SKM-1 treated with dmso at 0.1 percent for 144 hours (cell line): ENCODE data around the gene LHFPL5.

Experiments used
- DNase-seq: peaks from one replicate; lab custom pipeline; 2025; ENCODE audit not compliant: unreplicated experiment; lab: John Stamatoyannopoulos, UW

The LHFPL5 gene

GRCh38 chr6:35790683-35791082 is 14.5 kb upstream of the LHFPL5 start:
- DNase-seq = no peak

GRCh38 chr6:35794536-35795452 is 10.4 kb upstream of the LHFPL5 start:
- DNase-seq = no peak

- no peak for DNase-seq
These were observed 9.6 kb upstream of the LHFPL5 start for GRCh38 chr6:35795453-35796071.

GRCh38 chr6:35796236-35796635 is 8.9 kb upstream of the LHFPL5 start:
- no peak for DNase-seq

- no peak for DNase-seq
These were observed 7.2 kb upstream of the LHFPL5 start for GRCh38 chr6:35797837-35798526.

GRCh38 chr6:35798706-35799105 is 6.4 kb upstream of the LHFPL5 start:
- DNase-seq = no peak

DNA sequence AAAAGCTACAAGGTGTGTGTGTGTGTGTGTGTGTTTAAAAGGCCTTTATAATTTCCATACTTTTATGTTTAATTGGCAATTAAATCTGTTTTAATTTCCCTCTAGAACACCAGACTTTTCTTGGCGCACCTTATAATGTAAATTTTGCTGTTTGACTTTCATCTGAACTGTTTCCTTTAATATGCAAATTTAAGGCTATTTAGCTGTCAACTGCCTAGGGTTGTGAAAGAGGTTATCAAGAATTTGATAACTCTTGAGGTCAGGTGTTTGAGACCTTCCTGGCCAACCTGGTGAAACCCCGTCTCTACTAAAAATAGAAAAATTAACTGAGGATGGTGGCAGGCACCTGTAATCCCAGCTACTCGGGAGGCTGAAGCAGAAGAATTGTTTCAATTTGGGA is 4.0 kb upstream of the LHFPL5 start:
- DNase-seq = no peak

- no peak for DNase-seq
These were observed 3.5 kb downstream of the LHFPL5 start for GRCh38 chr6:35808688-35809087.

- DNase-seq = no peak
These were observed 4.7 kb downstream of the LHFPL5 start for GRCh38 chr6:35809809-35810208.

DNA sequence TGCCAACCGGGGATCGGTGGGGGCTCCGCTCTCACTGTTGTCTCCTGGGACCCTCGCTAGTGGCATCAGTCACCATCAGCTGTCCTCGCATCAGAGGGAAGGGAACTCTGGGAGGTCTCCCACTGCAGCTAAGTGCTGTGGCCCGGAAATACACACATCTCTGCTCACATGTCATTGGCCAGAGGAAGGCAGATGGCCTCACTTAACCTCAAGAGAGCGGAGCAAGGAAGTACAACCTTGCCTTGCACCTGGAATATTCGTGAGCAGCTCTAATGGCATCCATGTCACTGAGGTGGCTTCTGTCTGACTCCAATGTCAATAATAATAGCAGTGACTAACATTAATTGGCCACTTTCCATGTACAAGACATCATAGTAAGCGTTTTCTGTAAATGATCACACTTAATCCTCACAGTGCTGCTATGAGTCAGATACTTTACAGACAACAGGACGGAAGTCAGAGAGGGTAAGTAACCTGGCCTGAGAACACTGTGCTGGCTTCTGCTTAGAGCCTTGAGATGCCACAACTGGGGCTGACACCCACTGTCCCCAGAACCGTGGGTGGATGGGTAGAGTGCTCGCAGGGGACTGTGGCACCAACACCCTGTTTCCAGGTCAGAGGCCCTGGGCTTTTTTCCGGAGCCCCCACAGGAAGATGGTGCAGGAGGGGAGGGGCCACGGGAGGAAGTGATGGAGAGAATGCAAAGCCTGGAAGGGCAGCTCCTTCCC is 6.0 kb downstream of the LHFPL5 start:
- DNase-seq = no peak

DNA sequence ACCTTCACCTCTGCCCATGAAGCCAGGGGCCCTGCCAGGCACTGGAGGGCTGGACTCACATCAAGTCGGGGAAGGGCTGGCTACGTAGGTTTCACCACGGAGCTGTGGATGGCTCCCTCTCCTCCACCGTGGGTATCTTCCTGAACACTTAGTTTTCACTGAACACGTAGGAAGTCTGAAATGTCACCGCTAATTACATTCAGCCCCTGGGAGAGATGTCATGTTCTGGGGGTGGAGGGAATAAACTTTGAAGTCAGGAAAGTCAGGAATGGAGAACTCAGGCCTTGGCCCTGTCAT is 6.5 kb downstream of the LHFPL5 start:
- DNase-seq = no peak

DNA sequence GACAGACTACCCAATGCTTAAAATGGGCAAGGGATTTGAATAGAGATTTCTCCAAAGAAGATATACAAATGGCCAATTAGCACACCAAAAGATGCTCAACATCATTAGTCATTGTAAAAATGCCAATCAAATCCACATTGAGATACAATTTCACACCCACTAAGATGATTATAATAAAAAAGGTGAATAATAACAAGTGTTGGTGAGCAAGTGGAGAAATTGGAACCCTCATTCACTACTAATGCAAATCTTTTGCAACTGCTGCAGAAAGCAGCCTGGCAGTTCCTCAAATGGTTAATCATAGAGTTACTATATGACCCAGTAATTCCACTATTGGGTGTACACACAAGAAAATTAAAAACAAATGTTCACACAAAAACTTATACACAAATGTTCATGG is 12.4 kb downstream of the LHFPL5 start:
- DNase-seq = no peak

GRCh38 chr6:35823601-35824000 is 18.4 kb downstream of the LHFPL5 start:
- DNase-seq = no peak

DNA sequence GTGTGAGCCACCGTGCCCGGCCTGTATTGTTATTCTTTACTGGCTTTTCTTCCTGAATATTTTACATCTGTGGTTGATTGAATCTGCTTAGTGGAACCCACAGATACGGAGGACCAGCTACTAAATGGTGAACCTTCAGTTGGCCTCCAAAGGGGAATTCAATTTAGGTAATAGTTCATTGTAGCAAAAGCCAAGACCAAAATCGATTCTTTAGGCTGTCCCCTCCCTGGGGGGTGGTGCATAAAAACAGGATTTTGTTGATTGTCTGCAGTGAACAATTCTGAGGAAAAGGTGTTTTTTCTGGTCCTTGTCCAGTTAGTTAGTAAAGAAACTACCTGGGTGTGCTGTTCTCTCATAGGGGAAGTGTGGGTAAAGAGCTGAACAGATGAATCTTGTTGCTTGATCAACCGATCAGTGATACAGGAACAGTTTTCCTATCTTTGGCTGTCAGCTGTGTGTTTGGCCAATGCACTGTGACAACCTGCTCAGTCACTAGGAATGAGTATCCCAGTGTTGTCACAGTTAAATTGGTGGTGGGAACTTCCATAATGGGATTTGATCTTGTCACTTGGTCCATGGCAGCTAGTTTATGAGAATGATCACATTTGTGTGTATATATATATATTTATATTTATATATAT is 19.5 kb downstream of the LHFPL5 start:
- no peak for DNase-seq

DNA sequence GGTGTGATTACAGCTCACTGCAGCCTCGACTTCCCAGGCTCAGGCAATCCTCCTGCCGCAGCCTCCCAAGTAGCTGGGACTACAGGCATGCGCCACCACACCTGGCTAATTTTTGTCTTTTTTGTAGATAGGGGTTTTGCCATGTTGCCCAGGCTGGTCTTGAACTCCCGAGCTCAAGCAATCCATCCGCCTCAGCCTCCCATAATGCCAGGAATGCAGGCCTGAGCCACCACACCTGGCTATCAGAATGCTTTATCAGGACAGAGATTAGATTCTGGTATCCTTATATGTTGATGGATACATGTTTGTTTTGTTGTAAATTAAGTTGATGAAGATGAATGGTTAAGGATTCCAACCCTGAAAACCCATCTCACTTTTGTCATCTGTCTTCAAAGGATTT is 24.2 kb downstream of the LHFPL5 start:
- DNase-seq = no peak

GRCh38 chr6:35831257-35832007 is 26.3 kb downstream of the LHFPL5 start:
- no peak for DNase-seq

GRCh38 chr6:35833536-35833935 is 28.4 kb downstream of the LHFPL5 start:
- peak; percentile 51 for DNase-seq

DNA sequence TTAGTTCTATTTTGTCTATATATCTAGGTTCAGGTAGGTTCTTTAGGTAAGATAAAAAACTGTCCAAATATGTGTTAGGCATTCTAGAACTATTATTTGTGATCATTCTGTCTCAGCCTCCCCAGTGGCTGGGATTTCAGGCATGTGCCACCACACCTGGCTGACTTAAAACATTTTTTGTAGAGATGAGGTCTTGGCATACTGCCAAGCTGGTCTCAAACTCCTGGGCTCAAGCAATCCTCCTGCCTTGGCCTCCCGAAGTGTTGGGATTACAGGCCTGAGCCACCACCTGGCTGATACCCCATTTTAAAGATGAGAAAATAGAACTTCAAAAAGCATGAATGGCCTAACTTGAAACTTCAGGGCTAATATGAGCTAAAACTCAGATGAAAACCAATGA is 33.9 kb downstream of the LHFPL5 start:
- no peak for DNase-seq

- DNase-seq = no peak
These were observed 37.2 kb downstream of the LHFPL5 start for GRCh38 chr6:35842381-35842780.

DNA sequence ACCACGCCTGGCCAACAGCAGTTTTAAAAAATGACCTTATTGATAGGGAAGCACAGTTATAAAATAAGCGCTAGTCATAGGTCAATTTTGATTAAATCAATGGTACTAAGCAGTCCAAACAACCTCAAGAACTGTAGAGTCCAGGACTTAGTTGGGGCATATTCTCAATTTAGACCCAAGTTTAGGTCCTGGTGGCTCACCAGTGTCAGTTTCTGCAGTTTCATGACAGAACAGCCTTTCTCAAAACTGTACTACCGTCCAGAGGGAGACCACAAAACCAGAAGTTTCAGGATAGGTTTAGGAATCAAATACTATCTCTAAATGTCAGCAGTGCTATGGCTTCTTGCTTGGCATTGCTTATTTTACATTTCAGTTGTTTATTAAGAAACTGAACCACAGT is 39.1 kb downstream of the LHFPL5 start:
- DNase-seq = no peak
